Activated naive CD4-positive, alpha-beta T cell treated with anti-CD3 and anti-CD28 coated beads, Interleukin-2, amount 50 U/mL, for 72 hours (primary cell): ENCODE data around the gene NAXD. TPM values are rescaled to one million over a fixed set of nuclear protein-coding genes. Genes with fewer than 3 reads are reported as not detected.
"Not testable (repeated sequence)": the region's sequence is repeated elsewhere in the genome, so short reads cannot be mapped to it uniquely, and the experiment has no call there.

Experiments used
- ATAC-seq, 2 donors: fragments of 150-1000 bp; cut with Tn5 transposase; 2 replicates each; pipeline ENCODE4 v1.10.0; 2021; ENCODE audit warnings: mild to moderate bottlenecking in 2 of 2, moderate library complexity in 2 of 2
- DNase-seq, 2 donors: peaks; one replicate each; pipeline ENCODE4 v3.0.0; 2021 to 2022; ENCODE audit warnings: low spot score in 2 of 2
- H3K27ac Mint-ChIP-seq, 2 donors: one replicate each; pipeline ENCODE4 v1.8.0; 2022; ENCODE audit warnings: mild to moderate bottlenecking in 2 of 2, mixed read lengths in 2 of 2
- H3K36me3 Mint-ChIP-seq, 2 donors: one replicate each; pipeline ENCODE4 v1.8.0; 2022; ENCODE audit warnings: mixed read lengths in 2 of 2
- H3K9me3 Mint-ChIP-seq, 2 donors: one replicate each; pipeline ENCODE4 v1.8.0; 2022; ENCODE audit warnings: mixed read lengths in 2 of 2
- total RNA-seq, 2 donors: library from RNA; stranded (reverse); gene quantifications; one replicate each; pipeline ENCODE4 v1.2.3, GENCODE V29; 2022

Gene NAXD
- 10 to 100 TPM; 19.7 to 24.8 TPM for total RNA-seq

DNA sequence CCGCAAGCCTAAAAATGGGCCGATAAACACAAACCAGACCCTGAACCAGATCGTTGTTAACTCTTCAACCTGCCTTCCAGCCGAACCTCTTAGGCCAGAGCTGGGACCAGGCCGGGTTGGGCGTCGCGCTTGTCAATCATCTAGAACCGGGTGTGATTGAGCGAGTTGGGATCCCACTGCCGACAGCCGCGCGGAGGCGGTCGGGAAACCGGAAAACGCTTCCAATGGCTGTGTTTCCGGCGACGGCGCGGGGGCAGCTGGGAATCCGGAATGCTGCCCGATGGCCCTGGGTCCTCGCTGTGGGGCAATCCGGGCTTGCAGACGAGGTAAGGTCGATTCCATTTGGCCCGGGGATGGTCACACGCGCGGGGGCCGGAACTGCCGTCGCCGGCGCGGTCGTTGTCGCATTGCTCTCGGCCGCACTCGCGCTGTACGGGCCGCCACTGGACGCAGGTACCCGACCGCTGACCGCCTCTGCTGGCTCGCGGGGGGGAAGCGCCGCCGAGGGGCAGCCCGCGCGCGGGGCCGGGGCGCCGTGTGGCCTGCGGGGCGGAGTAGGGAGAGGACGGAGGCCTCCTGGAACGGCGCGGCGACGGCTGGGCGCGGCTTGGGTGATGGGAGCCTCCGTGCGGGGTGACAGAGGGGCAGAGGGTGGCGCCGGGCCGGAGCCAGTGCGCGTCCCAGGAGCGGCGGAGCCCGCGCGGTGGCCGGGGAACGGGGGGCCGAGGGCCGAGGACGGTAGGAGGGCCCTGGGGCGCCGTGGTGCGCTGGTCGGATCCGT is at the start of gene NAXD:
NAXD (plus strand) TSS at position 224 of the 781 bp plus-strand sequence; CDS start at position 281, 57 bp downstream.
- peaks cover 3 to 5% of the 10 kb centered on the region in 2 donors for H3K9me3 Mint-ChIP-seq
- peak within 1 kb of the TSS; percentile 88 to 98 for H3K27ac Mint-ChIP-seq
- H3K36me3 Mint-ChIP-seq: peaks cover 17 to 29% of the 10 kb centered on the region in 2 donors
- DNase-seq (peak; percentile 78 to 89), ATAC-seq (peak; percentile 87 to 91)

DNA sequence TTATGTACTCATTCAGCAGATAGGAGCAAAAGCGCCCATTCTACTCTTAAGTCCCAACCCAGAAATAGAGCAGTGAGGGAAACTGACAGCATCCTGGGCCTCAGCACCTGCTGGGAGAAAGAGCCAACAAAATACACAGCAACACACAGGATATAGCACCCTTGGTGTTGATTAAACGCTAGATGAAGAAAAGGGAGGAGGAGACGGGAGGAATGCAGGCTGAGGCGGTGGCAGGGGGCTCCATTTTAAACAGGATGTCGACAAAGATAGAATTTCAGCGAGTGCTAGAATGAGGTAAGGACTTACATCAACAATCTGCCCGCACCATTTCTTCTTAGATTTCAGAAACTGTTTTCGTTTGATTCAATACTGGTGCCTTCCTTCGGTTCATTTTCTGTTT is 49.2 kb upstream of the NAXD start:
- Mint-ChIP-seq H3K36me3 (peaks cover 0 to 6% of the 10 kb centered on the region in 2 donors), H3K27ac (no peak overlapping the region), H3K9me3 (no peaks in the 10 kb centered on the region)
- DNase-seq (no peak), ATAC-seq (no peak)

GRCh38 chr13:110568612-110569011 is 46.7 kb upstream of the NAXD start:
- Mint-ChIP-seq H3K36me3 (no peaks in the 10 kb centered on the region), H3K27ac (no peak overlapping the region), H3K9me3 (no peaks in the 10 kb centered on the region)
- ATAC-seq: no peak
- no peak for DNase-seq

DNA sequence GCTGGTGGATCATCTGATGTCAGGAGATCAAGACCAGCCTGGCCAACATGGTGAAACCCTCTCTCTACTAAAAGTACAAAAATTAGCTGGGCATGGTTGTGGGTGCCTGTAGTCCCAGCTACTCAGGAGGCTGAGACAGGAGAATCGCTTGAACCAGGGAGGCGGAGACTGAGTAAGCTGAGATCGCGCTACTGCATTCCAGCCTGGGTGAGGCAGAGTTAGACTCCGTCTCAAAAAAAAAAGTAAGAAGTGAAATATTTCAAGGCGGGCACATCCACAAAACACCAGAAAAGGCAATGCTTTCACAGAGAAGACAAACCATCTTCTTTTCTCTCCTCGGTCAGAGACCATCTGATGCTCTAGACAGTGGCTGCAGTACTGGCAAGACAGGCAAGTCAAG is 45.4 kb upstream of the NAXD start:
- not testable (repeated sequence) for H3K36me3 Mint-ChIP-seq, ATAC-seq, H3K9me3 Mint-ChIP-seq, H3K27ac Mint-ChIP-seq
- DNase-seq: peak in 1 of 2 donors; percentile 13

DNA sequence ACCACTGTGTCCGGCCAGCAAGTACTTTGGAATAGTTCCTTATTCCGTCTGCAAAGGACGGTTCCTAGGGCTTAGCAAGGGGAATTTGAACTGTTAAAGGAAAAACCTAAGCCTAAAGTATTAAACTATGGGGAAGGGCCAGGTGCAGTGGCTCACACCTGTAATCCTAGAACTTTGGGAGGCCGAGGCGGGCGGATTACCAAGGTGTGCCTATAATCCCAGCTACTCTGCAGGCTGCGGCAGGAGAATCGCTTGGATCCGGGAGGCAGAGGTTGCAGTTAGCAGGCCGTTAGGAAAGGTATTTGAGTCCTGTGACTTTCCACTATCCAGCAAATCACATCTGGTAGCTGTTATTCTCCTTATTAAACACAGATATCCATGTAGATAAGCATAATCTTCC is 44.5 kb upstream of the NAXD start:
- no peaks in the 10 kb centered on the region for H3K9me3 Mint-ChIP-seq
- DNase-seq (no peak), ATAC-seq (no peak)
- H3K27ac Mint-ChIP-seq: no peak overlapping the region
- H3K36me3 Mint-ChIP-seq: no peaks in the 10 kb centered on the region

DNA sequence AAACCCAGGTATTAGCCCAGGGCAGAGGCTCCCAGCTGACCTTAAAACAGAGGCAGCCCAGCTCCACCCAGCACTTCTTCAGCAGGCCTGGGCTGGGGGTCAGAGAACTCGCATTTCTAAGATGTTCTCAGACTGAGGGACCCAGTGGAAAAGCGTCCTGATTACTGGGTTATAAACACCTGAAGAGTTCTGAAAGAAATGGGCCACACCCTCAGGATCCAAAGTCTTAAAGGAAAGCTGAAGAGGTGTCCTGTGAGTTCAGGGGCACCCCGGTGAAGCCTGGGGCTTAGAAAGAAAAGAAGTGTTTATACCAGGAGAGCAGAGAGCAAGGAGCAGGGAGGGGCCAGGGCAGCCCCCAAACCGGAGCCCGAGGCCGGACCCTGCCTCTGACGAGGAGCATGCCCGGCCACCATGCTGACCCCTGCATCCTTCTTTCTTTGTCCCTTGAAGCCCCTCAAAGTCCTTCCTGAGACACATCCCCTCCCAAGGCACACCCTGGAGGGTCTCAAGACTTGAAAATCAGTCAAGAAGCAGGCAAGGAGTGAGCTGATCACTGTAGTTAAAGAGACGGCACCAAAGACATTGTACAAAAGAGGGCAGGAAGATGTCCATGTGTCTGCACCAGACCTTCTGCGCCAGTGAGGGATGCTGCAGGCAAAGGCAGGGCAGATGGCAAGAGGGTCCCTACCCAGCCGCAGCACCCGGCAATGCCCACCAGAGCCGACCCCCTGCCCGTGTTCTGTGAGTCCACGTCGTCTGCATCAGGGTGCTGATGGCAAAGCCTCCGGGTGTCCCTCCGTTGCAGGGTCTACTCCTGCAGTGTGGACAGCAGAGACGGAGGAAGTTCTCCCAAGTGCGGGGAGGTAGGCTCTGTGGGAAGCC is 43.2 kb upstream of the NAXD start:
- Mint-ChIP-seq H3K36me3 (no peaks in the 10 kb centered on the region), H3K9me3 (no peaks in the 10 kb centered on the region), H3K27ac (no peak overlapping the region)
- ATAC-seq (no peak), DNase-seq (no peak)

DNA sequence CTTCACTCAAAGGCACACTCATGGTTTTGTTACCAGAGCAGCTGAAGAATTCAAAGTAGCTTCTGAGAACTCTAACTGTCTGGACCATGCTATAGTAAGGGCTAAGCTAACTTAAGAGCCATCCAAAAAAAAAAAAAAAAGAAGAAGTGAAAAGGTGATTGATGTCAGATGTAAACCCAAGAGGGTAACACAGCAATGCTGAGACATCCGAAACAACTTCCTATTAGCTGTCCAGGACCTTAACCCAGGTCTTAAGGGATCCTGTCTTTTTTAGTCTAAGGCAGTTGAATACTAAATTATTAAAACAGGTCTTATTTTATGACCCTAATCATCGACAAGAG is 42.6 kb upstream of the NAXD start:
- DNase-seq: no peak
- no peak for ATAC-seq
- H3K9me3 Mint-ChIP-seq: no peaks in the 10 kb centered on the region
- no peak overlapping the region for H3K27ac Mint-ChIP-seq
- H3K36me3 Mint-ChIP-seq: no peaks in the 10 kb centered on the region

- DNase-seq: no peak
- H3K27ac Mint-ChIP-seq: no peak overlapping the region
- H3K9me3 Mint-ChIP-seq: no peaks in the 10 kb centered on the region
- ATAC-seq: no peak
- H3K36me3 Mint-ChIP-seq: no peaks in the 10 kb centered on the region
These were observed 41.2 kb upstream of the NAXD start for GRCh38 chr13:110574161-110574560.

GRCh38 chr13:110575322-110576069 is 39.8 kb upstream of the NAXD start:
- ATAC-seq: peak; percentile 71 to 85
- Mint-ChIP-seq H3K36me3 (no peaks in the 10 kb centered on the region), H3K27ac (no peak overlapping the region), H3K9me3 (no peaks in the 10 kb centered on the region)
- DNase-seq: peak in 1 of 2 donors; percentile 6

GRCh38 chr13:110576070-110576394 is 39.3 kb upstream of the NAXD start:
- no peak overlapping the region for H3K27ac Mint-ChIP-seq
- no peaks in the 10 kb centered on the region for H3K9me3 Mint-ChIP-seq

DNA sequence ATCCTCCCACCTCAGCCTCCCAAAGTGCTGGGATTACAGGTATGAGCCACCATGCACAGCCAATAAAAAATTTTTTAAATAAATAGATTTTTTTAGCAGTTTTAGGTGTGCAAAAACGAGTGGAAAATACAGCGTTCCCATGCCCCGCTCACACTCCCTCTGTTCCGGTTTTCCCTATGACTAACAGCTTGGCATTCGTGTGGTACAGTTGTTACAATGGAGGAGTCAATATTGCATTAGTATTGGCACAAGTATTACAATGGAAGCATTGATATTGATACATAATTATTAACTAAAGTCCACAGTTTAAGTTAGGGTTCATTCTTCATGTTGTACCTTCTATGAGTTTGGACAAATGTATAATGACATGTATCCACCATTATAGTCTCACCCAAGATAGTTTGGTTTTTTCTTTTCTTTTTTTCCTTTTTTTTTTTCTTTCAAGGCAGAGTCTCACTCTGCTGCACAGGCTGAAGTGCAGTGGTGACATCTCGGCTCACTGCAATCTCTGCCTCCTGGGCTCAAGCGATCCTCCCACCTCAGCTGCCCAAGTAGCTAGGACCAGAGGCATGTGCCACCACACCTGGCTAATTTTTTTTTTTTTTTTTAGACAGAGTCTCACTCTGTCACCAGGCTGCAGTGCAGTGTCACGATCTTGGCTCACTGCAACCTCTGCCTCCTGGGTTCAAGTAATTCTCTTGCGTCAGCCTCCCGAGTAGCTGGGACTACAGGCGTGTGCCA is 38.4 kb upstream of the NAXD start:
- ATAC-seq (no peak), DNase-seq (no peak)
- Mint-ChIP-seq H3K36me3 (no peaks in the 10 kb centered on the region), H3K9me3 (no peaks in the 10 kb centered on the region), H3K27ac (no peak overlapping the region)

More at GRCh38 chr13:110576070-110576394, 39.3 kb upstream of the NAXD start:
- no peak for ATAC-seq
- no peak for DNase-seq
- no peaks in the 10 kb centered on the region for H3K36me3 Mint-ChIP-seq

DNA sequence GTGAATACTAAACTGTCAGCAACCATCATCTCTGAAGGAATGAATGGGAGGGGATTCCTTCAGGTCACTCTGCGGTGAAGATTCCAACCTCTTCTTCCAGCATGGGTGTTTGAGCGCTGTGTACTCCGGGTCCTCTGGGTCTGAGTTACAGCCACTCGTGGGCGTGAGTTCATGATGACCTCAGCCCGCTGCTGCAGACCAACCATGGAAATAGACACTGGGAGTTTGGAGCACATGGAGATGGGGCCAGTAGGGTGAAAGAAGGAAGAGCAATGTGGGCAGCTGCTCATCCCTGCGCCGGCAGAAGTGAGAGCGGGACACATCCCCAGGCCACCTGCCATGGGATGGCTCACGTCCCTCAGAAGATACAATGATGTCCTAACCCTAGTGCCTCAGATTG is 37.0 kb upstream of the NAXD start:
- no peak for DNase-seq
- ATAC-seq: no peak
- Mint-ChIP-seq H3K9me3 (no peaks in the 10 kb centered on the region), H3K36me3 (no peaks in the 10 kb centered on the region), H3K27ac (no peak overlapping the region)

DNA sequence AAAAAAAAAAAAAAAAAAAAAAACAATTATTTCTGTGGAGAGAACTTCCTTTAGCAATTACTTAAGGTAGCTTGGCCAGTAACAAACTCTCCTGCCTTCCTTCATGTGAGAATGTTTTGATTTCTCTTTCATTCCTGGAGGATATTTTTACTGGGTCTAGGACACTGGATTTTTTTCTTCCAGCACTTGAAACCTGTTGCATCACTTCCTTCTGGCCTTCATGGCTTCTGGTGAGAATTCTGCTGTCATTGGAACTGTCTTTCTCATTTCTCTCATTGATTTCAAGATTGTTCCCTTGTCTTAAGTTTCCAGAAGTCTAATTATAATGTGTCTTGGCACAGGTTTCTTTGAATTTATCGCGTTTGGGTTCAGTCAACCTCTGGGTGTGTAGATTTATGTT is 34.5 kb upstream of the NAXD start:
- H3K36me3 Mint-ChIP-seq: no peaks in the 10 kb centered on the region
- ATAC-seq (no peak), DNase-seq (no peak)
- no peaks in the 10 kb centered on the region for H3K9me3 Mint-ChIP-seq
- no peak overlapping the region for H3K27ac Mint-ChIP-seq

DNA sequence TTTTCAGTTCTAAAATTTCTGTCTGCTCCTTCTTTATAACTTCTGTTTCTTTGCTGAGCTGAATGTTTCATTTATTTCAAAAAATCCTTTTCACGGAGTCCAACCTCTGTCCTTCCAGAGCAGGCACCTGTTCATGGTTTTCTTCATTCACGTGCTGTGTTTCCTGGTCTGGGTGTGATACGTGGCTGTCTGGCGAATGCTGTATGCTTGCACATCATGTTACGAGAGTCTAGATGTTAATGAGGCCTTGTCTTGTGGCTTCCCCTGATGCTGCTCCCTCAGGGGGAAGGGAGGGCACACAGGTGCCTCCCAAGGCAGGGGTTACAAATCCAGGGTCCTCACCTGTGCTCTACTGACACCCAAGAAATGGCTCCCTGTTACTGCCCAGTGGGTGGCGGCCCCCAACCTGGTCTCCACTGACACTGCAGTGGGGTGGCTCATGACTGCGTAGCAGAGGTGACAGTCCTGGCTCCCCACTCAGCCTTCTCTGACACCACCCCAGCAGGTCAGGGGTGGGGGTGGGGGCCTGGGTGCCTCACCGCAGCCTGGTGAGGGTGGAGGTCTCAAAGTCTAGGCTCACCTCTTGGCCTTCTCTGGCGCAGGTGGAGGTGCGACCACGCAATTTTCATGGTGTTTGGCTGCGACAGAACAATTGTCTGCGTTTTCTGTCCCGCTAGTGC is 33.7 kb upstream of the NAXD start:
- H3K27ac Mint-ChIP-seq: no peak overlapping the region
- H3K9me3 Mint-ChIP-seq: no peaks in the 10 kb centered on the region
- DNase-seq (no peak), ATAC-seq (no peak)
- no peaks in the 10 kb centered on the region for H3K36me3 Mint-ChIP-seq

- DNase-seq (no peak), ATAC-seq (no peak)
- no peak overlapping the region for H3K27ac Mint-ChIP-seq
- H3K36me3 Mint-ChIP-seq: no peaks in the 10 kb centered on the region
- no peaks in the 10 kb centered on the region for H3K9me3 Mint-ChIP-seq
These were observed 32.9 kb upstream of the NAXD start for GRCh38 chr13:110582421-110582954.
